Pulmonary artery endothelial cell (primary cell): ENCODE results near the gene WDR1. TPM values are rescaled to one million over a fixed set of nuclear protein-coding genes. Genes with fewer than 3 reads are reported as not detected.

Experiments
- DNase-seq: peaks from one replicate; pipeline ENCODE4 v3.0.0-alpha.2; 2011; ENCODE audit warnings: low read depth, low spot score
- total RNA-seq: library from RNA; depleted of rRNA; stranded (reverse); fragments of >200 nt; gene quantifications from 2 replicates; pipeline ENCODE4 v1.2.3, GENCODE V29; 2014

WDR1 gene
- total RNA-seq, 1 donor from 2014 or later = 632 TPM

- DNase-seq = no peak
Measured at GRCh38 chr4:10045481-10045880, 71.1 kb downstream of the WDR1 start.

DNA sequence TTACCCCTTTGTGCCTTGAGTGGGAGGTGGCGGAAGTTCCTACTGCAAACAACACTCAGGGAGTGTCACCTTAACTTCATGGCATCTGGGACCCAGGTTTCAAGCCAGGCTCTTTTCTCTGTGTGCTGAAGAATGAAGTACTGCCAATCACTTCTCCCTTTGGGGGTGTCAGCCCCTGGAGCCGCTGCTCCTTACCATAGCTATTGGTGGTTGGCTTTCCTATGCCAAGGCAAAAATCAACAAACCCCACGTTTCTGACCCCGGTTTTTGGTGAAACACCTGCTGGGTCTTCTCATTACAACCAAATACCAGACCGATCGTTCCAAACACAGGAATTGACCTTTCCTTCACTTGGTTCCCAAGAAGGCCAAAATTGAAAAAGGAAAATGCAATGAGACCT, 75.6 kb downstream of the WDR1 start:
- no peak for DNase-seq

GRCh38 chr4:10040049-10040892, 76.3 kb downstream of the WDR1 start:
- no peak for DNase-seq

- no peak for DNase-seq
Measured at GRCh38 chr4:10036807-10037342, 79.7 kb downstream of the WDR1 start.

GRCh38 chr4:10035130-10035529, 81.5 kb downstream of the WDR1 start:
- DNase-seq = no peak

DNA sequence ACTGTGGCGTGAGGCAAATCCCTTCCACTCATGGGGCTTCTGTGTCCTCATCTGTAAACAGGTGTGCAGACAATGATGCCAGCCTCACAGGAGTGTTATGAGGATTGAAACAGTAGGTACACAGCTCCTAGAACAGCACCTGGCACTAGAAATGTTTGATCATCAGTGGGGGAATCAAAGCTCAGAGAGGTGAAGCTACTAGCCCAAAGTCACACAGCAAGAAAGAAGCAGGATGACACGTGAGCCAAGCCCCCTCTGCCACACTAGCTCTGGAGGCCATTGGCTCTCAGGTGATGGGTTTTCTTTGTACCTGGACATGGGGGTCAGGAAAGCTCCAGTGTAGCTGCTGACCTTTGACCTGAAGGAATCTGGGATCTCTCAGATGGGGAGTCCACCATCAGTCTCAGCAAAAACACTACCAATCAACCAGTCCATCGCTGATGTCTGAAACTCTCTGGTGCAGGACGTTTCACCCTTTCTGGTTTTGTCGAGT, 81.9 kb downstream of the WDR1 start:
- no peak for DNase-seq

- DNase-seq = no peak
Measured at GRCh38 chr4:10034136-10034535, 82.5 kb downstream of the WDR1 start.

GRCh38 chr4:10033191-10033881, 83.3 kb downstream of the WDR1 start:
- DNase-seq = no peak

DNA sequence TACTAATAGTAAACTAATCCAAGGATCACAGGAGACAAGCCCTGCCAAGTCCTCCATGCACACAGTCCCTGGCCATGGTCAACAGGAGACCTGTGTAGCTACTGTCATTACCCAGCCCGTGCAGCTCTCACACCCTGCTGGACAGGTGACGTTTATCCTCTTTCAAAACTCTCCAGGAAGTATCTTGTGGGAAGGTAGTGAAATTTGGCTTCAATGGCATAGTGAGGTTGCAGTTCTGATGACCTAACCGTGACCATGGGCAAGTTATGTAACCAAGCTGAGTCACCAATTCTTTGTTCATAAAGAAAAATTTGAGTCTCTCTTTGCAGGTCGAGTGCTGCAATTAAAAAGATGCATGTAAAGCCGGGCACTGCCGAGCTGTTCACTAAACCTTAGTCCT, 84.0 kb downstream of the WDR1 start:
- no peak for DNase-seq

- no peak for DNase-seq
Measured at GRCh38 chr4:10031668-10032590, 84.7 kb downstream of the WDR1 start.

GRCh38 chr4:10030972-10031667, 85.5 kb downstream of the WDR1 start:
- DNase-seq = no peak

DNA sequence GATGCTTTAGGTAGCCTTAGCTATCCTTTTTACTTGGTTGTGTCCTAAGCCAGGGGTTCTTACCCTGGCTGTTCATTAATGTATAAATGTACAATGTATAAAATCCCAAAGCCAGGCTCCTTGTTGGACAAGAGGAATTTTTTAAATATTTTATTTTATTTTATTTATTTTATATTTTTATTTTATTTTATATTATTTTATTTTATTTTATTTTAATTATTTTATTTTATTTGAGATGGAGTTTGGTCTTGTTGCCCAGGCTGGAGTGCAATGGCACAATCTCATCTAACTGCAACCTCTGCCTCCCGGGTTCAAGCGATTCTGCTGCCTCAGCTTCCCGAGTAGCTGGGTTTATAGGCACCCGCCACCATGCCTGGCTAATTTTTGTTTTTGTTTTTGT, 87.2 kb downstream of the WDR1 start:
- DNase-seq = no peak

GRCh38 chr4:10028910-10029309, 87.7 kb downstream of the WDR1 start:
- no peak for DNase-seq

DNA sequence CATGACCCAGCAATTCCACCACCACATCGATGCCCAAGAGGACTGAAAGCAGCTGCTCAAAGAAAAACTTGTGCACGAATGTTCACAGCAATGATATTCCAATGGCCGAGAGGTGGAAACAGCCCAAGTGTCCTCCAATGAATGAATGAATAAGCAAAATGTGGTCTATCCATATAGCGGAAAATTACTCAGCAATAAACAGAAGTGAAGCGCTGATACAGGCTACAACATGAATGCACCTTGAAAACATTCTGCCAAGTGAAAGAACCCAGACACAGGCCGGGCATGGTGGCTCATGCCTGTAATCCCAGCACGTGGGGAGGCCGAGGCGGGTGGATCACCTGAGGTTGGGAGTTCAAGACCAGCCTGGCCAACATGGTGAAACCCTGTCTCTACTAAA, 90.1 kb downstream of the WDR1 start:
- DNase-seq = no peak

DNA sequence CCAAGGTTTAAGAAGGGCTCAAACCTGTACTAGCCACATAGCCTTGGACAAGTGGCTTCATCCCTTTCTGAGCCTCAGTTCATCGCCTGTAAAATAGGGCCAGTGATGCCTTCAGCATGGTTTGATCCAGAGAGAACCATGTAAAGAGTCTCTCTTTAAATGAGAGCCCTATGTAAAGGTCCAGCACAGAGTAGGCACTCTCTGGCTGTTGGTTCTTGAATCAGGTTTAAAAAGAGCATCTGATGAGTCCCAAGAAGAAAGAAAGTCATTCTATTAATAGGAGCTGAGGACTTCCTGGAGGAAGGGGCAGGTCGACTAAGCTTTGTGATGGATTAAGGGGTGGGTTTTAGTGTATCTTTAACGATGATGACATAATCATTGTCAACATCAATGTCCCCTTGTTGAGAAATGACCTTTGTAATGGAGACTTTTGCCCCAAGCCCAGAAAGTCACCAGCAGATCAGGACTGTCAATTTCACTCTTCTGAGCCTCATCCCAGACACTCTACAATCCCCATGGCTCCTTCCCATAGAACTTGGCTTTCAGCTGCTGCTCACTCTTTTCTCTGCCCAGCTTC, 91.3 kb downstream of the WDR1 start:
- no peak for DNase-seq

Other genes with a start within 250 kb of the WDR1 start
- gene SLC2A9, start 95.3 kb downstream of the WDR1 start, total RNA-seq = 0.92 and 1.1 TPM in 2 replicates